H7 (cell line): Measurements from ENCODE around the gene VAPA. TPM values are rescaled to one million over a fixed set of nuclear protein-coding genes. Genes with fewer than 3 reads are reported as not detected.
"Not testable (repeated sequence)": the region's sequence is repeated elsewhere in the genome, so short reads cannot be mapped to it uniquely, and the experiment has no call there.

Source experiments
- DNase-seq: peaks from one replicate; pipeline ENCODE4 v3.0.0; 2012
- H3K27me3 ChIP-seq: 2 replicates; pipeline ENCODE4 v1.6.0; 2011; ENCODE audit warnings: mild to moderate bottlenecking, low read length; ENCODE audit not compliant: control insufficient read depth, insufficient read depth
- H3K36me3 ChIP-seq: replicated peaks from 2 replicates; pipeline ENCODE4 v1.5.1; 2011; ENCODE audit warnings: low read length; ENCODE audit not compliant: control insufficient read depth, insufficient read depth
- H3K4me3 ChIP-seq: 2 replicates; pipeline ENCODE4 v1.5.1; 2011; ENCODE audit warnings: low read depth, mild to moderate bottlenecking, control low read depth, low read length, moderate library complexity; ENCODE audit not compliant: insufficient read depth
- total RNA-seq: library from RNA; depleted of rRNA; stranded (reverse); fragments of >200 nt; shearing (Covaris generic); gene quantifications from 2 replicates; pipeline ENCODE4 v1.2.3, GENCODE V29; 2014

Gene VAPA
- total RNA-seq, 1 experiment from 2014 or later, result 121 TPM

DNA sequence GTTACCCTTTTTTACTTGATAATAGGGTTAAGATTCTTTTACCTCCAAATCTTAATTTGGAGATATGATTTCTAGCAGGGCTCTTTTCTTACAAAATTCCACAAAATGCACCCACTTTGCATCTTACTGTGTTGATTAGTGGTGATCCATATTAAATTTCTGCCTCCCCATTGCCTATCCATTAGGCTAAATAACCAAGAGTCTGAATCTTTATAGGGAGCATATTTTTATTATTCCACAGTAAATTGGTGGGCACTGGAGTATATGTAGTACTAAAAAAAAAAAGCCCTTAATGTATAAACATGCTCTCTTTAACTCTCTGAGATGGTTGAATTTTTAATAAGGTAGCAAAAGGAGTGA, 36.2 kb upstream of the VAPA start:
- DNase-seq, result no peak
- Histone ChIP-seq H3K36me3 (no peaks in the 10 kb centered on the region), H3K27me3 (no peaks in the 10 kb centered on the region), H3K4me3 (no peak overlapping the region)

DNA sequence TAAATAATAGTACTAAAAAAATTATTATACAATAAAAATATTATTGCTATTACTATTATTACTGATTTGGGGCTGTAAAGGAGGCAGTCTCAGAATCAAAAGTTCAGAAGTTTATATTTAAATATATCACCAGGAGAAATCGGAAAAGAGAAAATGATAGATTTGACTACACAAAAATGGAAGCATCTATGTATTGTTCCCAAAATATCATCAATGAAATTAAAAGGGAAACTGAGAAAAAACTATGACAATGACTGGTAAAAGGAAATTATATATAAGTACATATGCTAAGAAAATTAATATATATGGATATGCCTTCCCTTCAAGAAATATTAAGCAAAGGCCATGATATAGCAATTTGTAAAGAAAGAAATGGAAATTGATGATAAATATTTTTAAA, 35.7 kb upstream of the VAPA start:
- no peak overlapping the region for H3K4me3 ChIP-seq
- no peaks in the 10 kb centered on the region for H3K36me3 ChIP-seq
- H3K27me3 ChIP-seq, result no peaks in the 10 kb centered on the region
- no peak for DNase-seq

DNA sequence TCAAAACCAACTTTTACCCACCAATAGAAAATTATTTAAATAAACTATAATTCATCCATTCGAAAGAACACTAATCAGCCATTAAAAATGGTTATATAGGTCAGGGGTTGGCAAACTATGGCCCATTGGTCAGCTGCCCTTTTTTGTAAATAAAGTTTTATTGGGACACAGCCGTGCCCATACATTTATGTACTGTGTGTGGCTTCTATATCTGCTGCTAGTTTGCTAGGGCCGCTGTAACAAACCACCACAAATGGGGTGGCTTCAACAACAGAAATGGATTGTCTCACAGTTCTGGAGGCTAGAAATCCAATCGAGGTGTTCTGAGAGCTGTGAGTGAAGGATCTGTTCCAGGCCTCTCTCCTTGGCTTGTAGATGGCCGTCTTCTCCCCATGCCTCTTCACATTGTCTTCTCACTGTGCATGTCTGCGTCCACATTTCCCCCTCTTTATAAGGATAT, 35.0 kb upstream of the VAPA start:
- Histone ChIP-seq H3K27me3 (no peaks in the 10 kb centered on the region), H3K4me3 (no peak overlapping the region), H3K36me3 (no peaks in the 10 kb centered on the region)
- no peak for DNase-seq

DNA sequence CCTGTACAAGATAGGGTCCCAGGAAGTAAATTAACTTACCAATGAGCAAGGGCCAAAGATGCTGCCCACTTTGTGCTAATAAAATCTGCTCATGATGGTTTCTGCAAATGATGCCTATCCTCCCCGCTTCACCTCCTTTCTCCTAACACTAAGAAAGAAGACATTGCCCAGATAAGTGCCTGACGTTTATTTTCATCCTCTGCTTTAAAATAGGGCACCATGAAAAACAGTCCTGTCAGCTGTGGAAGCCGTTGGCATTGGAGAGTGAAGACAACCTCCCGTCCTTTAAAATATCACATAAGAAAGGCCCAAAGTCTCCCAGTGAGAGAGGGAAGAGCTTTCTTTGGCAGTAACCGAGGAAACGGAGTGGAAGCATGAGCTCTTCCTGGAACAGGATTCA, 29.7 kb upstream of the VAPA start:
- DNase-seq, result no peak
- Histone ChIP-seq H3K36me3 (no peaks in the 10 kb centered on the region), H3K27me3 (no peaks in the 10 kb centered on the region), H3K4me3 (no peak overlapping the region)

DNA sequence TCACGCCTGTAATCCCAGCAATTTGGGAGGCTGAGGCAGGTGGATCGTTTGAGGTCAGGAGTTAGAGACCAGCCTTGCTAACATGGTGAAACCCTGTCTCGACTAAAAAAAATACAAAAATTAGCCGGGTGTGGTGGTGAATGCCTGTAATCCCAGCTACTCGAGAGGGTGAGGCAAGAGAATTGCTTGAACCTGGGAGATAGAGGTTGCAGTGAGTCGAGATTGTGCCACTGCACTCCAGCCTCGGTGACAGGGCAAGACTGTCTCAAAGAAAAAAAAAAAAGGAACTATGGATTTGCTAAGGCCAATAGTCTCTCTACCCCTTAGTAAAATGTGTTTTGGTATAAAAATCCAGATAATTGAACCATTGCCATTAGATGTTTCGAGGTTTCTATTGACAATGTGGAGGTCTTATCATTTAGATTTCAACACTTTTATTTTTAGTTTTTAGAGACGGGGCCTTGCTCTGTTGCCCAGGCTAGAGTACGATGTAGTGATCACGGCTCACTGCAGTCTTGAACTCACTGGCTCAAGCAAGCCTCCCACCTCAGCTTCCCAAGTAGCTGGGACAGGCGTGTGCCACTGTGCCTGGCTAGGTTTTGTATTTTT, 29.2 kb upstream of the VAPA start:
- Histone ChIP-seq H3K27me3 (no peaks in the 10 kb centered on the region), H3K36me3 (no peaks in the 10 kb centered on the region), H3K4me3 (no peak overlapping the region)
- no peak for DNase-seq

DNA sequence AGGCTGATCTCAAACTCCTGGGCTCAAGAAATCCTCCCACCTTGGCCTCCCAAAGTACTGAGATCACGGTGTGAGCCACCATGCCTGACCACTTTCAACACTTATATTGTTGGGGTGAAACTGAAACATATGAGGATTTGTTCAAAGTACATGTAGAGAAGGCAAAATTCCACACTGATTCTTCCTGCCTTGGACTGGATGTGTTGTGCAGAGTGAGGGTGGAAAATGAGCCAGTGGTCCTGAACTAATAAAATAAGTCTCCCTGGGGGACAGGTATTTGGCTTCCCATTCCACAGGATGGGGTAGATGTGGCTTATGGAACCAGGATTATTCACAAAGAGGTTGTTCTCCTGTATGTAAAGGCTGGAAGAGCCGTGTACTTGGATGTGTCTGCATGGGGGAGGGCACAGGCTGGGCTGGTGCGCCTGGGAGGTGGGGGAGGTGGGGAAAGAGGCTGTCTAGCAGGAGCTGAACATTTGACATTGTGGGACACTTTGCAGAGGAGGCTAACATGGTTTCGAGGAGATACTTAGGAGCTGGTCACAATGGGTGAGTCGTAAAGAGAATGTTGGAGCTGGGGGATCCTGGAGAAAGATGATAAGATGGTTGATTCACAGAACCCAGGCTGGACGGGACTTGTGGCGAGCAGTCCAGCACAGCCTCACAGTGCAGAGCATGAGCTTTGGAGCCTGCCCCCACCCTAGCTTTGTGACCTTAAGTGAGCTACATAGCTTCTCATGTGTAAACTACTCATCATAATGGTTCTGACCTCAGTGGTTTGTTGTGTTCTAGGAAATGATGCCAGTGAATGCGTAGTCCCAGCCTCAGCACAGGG, 28.4 kb upstream of the VAPA start, which contains the start of gene TXNDC2:
TSS of gene TXNDC2 (plus strand) at position 804 of the 835 bp plus-strand sequence. CDS start 708 bp downstream, outside the sequence.
- Histone ChIP-seq H3K4me3 (no peak within 1 kb of the TSS), H3K36me3 (no peaks in the 10 kb centered on the region), H3K27me3 (no peaks in the 10 kb centered on the region)
- DNase-seq, result no peak

DNA sequence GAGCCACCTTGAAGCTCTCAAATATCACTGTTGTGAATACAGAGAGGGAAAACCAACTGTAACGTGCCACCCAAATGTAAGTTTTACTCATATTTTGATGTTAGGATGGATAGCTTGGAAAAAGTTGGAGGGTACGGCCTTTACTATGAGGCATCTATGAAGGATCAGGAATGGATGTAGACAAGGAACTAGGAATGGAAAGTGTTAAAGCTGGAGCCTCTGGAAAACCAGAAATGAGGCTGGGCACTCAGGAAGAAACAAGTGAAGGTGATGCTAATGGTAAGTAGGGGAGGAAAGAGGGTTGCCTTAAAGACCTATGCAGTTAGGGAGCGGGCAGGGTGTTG, 27.8 kb upstream of the VAPA start:
- no peak overlapping the region for H3K4me3 ChIP-seq
- H3K36me3 ChIP-seq, result no peaks in the 10 kb centered on the region
- no peak for DNase-seq
- H3K27me3 ChIP-seq, result no peaks in the 10 kb centered on the region

DNA sequence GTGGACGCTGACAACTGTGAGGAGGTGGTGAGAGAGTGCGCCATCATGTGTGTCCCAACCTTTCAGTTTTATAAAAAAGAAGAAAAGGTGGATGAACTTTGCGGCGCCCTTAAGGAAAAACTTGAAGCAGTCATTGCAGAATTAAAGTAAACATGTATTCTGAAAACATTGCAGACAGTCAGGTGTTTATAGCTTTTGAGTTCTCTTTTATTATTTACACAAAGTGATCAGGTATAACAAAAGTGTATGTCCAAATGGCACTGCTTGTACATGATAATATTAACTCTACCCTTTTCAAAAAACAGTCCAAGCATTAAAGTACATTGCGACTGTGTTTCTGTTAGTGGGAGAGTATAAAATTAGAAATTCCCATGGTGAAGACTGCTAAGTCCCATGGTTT, 25.8 kb upstream of the VAPA start:
- H3K36me3 ChIP-seq, result no peaks in the 10 kb centered on the region
- H3K4me3 ChIP-seq, result no peak overlapping the region
- H3K27me3 ChIP-seq, result no peaks in the 10 kb centered on the region
- DNase-seq, result no peak

DNA sequence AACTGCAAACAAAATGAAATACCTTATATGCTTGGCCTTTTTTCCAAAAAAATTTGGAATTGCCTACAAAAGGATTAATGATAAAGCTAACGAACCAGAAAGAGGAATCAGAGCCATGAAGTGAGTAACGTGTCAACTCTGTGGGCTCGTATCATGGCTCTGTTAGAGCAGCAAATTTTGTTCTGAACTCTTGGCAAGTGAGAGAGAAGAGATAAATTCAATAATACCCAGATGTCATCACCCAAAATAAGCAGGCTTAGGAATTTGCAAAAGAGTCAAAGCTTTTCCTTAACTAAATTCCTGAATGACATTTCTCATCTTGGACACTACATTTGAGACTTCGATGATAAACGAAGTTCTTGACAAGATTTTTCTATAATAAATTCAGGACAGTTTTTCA, 23.6 kb upstream of the VAPA start:
- H3K4me3 ChIP-seq, result no peak overlapping the region
- no peak for DNase-seq
- no peaks in the 10 kb centered on the region for H3K36me3 ChIP-seq
- H3K27me3 ChIP-seq, result no peaks in the 10 kb centered on the region

DNA sequence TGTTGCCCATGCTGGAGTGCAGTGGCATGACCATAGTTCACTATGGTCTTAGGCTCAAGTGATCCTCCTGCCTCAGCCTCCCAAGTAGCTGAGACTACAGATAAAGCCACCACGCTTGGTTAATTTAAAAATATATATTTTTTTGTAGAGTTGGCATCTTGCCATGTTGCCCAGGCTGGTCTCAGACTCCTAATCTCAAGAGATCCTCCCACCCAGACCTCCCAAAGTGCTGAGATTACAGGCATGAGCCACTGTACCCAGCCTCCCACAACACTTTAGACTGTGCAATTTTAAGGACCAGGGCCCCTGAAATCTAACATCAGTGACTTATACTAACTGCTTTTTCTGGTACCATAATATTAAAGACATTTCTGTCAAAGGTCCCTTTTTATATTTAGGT, 22.9 kb upstream of the VAPA start:
- Histone ChIP-seq H3K27me3 (no peaks in the 10 kb centered on the region), H3K4me3 (no peak overlapping the region), H3K36me3 (no peaks in the 10 kb centered on the region)
- DNase-seq, result no peak

DNA sequence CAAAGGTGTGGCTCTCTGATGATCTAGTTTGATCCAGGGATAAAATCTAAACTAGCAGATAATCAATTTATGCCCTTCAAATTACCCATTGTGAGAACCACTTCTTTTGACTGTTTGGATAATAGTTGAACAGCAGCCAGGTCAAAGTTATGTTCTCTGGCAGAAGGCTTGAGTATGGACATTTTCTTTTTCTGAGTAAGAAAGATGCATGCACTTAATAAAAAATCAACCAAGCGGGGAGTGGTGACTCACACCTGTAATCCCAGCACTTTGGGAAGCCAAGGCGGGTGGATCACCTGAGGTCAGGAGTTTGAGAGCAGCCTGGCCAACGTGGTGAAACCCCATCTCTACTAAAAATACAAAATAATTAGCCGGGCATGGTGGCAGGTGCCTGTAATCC, 22.3 kb upstream of the VAPA start:
- not testable (repeated sequence) for DNase-seq, H3K36me3 ChIP-seq, H3K27me3 ChIP-seq, H3K4me3 ChIP-seq

DNA sequence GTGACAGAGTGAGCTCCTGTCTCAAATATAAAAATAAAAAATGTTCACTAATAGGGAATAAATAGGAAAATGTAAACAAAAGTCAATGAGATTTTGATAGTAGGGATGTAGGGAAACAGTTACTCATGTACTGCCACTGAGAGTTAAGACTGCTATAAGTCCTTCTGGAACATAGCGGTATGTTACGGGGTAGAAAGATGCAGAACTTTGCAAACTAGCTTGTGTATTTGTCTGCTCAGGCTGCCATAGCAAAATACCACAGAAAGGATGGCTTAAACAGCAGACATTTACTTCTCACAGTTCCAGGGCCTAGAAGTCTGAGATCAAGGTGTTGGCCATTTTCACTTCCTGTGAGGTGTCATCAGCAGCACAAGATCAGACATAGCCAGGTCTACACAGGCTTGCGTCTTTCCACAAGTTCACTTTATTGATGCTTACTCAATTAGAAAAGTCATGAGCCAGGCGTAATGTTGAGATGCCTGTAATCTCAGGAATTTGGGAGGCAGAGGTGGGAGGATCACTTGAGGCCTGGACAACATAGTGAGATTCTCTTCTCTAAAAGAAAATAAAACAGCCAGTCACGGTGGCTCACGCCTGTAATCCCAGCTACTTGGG, 19.3 kb upstream of the VAPA start:
- no peaks in the 10 kb centered on the region for H3K36me3 ChIP-seq
- no peak for DNase-seq
- no peak overlapping the region for H3K4me3 ChIP-seq
- no peaks in the 10 kb centered on the region for H3K27me3 ChIP-seq

DNA sequence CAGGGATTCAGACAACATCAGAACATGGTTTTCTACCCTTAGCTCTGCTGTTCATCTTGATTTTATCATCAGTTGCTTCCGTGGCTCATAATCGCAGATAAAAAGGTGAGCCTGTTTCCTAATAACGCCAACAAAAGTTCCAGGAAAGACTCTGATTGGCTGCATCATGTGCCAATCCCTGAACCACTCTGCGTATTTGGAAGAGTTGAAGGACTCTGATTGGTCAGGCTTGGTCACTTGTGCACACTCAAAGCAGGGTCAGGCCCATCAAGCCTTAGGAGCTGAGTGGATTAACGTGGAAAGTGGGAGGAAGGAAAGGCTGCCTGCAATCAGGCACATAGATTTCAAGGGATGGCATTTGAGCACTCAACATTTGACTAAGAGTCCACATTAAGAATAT, 16.7 kb upstream of the VAPA start:
- Histone ChIP-seq H3K27me3 (no peaks in the 10 kb centered on the region), H3K36me3 (no peaks in the 10 kb centered on the region), H3K4me3 (no peak overlapping the region)
- DNase-seq, result no peak

DNA sequence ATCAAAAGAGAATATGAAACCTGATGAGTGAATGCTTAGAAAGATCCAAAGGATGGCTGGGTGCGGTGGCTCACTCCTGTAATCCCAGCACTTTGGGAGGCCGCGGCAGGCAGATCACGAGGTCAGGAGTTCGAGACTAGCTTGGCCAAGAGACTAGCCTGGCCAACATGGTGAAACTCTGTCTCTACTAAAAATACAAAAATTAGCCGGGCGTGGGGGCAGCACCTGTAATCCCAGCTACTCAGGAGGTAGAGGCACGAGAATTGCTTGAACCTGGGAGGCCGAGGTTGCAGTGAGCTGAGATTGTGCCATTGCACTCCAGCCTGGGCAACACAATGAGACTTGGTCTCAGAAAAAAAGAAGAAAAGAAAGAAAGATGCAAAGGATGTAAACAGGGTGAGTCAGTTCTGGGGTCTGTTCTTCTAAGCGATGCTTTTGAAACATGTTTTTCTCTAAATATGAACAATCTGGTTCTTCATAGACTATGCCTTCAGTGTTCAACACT, 16.0 kb upstream of the VAPA start:
- DNase-seq, H3K36me3 ChIP-seq, H3K27me3 ChIP-seq, H3K4me3 ChIP-seq: not testable (repeated sequence)
